Measurements from ENCODE around the gene NFIB. TPM values are rescaled to one million over a fixed set of nuclear protein-coding genes. Genes with fewer than 3 reads are reported as not detected.

NFIB gene
- total and polyA plus RNA-seq, 2 of the 4 experiments (the other 2 are of a cell fraction) = 1.4 to 2.0 TPM

GRCh38 chr9:14243514-14244042 lies 70.4 kb downstream of the NFIB start:
- Histone ChIP-seq H2BK15ac (ENCODE audit: low read depth, low read length) (no peak overlapping the region), H2BK5ac (ENCODE audit: low read depth, low read length, poor library complexity, severe bottlenecking) (no peak overlapping the region), H2AK9ac (replicated peaks; ENCODE audit: low read depth, low read length, poor library complexity) (no peak overlapping the region), H2AFZ (replicated peaks; ENCODE audit: low read length, poor library complexity) (no peak overlapping the region), H3K9me1 (ENCODE audit: insufficient read depth, low read length) (no peaks in the 10 kb centered on the region), H3K14ac (replicated peaks; ENCODE audit: low read depth, low read length) (no peak overlapping the region), H3K4me2 (ENCODE audit: low read depth, low read length) (no peak overlapping the region), H3K79me1 (ENCODE audit: low read depth in 1 of 2, low read length in 2 of 2) (no peaks in the 10 kb centered on the region), H2BK20ac (ENCODE audit: low read depth, low read length) (no peak overlapping the region), H3K4me3 (ENCODE audit: insufficient read depth, low read depth, low read length) (no peak overlapping the region), H4K20me1 (ENCODE audit: insufficient read depth, low read length) (no peaks in the 10 kb centered on the region), H3K27ac (ENCODE audit: insufficient read depth, low read length) (no peak overlapping the region), H3K4me1 (ENCODE audit: control insufficient read depth, insufficient read depth, low read length) (peaks cover 4% of the 10 kb centered on the region; the same call in 1 of the 2 replicates), H4K91ac (ENCODE audit: insufficient read depth, low read depth, low read length) (no peak overlapping the region), H2AK5ac (ENCODE audit: low read depth, low read length) (no peak overlapping the region), H3K9ac (ENCODE audit: low read depth, low read length) (no peak overlapping the region), H4K8ac (ENCODE audit: low read depth in 2 of 2, low read length in 2 of 2) (no peak overlapping the region), H4K5ac (ENCODE audit: low read depth, low read length) (no peak overlapping the region), H3K56ac (ENCODE audit: extremely low read depth, insufficient read depth, low read length) (no peak overlapping the region), H3K18ac (ENCODE audit: low read depth, low read length) (no peak overlapping the region), H3K36me3 (ENCODE audit: control insufficient read depth, insufficient read depth, low read length) (no peaks in the 10 kb centered on the region), H3K27me3 (ENCODE audit: control insufficient read depth, insufficient read depth, low read length) (peaks cover 3% of the 10 kb centered on the region), H3K4ac (ENCODE audit: low read depth, low read length) (no peak overlapping the region), H2BK120ac (ENCODE audit: low read depth, low read length) (no peak overlapping the region), H3K9me3 (ENCODE audit: control insufficient read depth, insufficient read depth, low read length) (no peaks in the 10 kb centered on the region), H3K23ac (ENCODE audit: low read depth, low read length) (no peak overlapping the region)
- DNase-seq = peak; percentile 12
- intact Hi-C loops (cut with micrococcal nuclease) = no loop called here
- no CpG with 5 or more reads among the region's 5 CpGs for WGBS, 2 experiments (ENCODE audit: extremely low coverage in 2 of 2, insufficient read length in 1 of 2)
- TF ChIP-seq RFX5 (IDR thresholded peaks at IDR 0.05; ENCODE audit: low read depth, low read length) (no peak), BHLHE40 (IDR thresholded peaks at IDR 0.05; ENCODE audit: low read depth, low read length) (no peak), NFE2L2 (IDR thresholded peaks at IDR 0.05; ENCODE audit: low read depth, low read length) (no peak), SMC3 (IDR thresholded peaks at IDR 0.05; ENCODE audit: low read depth, low read length) (no peak), CEBPB (IDR thresholded peaks at IDR 0.05; ENCODE audit: low read depth, low read length) (no peak), POLR2A (IDR thresholded peaks at IDR 0.05; ENCODE audit: low read depth, low read length) (no peak), RCOR1 (IDR thresholded peaks at IDR 0.05; ENCODE audit: insufficient replicate concordance, low read length) (no peak), MAFK (IDR thresholded peaks at IDR 0.05; ENCODE audit: low read depth, low read length) (no peak)
- TF ChIP-seq, protein P1, sequence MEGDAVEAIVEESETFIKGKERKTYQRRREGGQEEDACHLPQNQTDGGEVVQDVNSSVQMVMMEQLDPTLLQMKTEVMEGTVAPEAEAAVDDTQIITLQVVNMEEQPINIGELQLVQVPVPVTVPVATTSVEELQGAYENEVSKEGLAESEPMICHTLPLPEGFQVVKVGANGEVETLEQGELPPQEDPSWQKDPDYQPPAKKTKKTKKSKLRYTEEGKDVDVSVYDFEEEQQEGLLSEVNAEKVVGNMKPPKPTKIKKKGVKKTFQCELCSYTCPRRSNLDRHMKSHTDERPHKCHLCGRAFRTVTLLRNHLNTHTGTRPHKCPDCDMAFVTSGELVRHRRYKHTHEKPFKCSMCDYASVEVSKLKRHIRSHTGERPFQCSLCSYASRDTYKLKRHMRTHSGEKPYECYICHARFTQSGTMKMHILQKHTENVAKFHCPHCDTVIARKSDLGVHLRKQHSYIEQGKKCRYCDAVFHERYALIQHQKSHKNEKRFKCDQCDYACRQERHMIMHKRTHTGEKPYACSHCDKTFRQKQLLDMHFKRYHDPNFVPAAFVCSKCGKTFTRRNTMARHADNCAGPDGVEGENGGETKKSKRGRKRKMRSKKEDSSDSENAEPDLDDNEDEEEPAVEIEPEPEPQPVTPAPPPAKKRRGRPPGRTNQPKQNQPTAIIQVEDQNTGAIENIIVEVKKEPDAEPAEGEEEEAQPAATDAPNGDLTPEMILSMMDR (conservative IDR thresholded peaks at IDR 0.05; ENCODE audit: low read depth, low read length) = no peak
- TF ChIP-seq, protein P2, sequence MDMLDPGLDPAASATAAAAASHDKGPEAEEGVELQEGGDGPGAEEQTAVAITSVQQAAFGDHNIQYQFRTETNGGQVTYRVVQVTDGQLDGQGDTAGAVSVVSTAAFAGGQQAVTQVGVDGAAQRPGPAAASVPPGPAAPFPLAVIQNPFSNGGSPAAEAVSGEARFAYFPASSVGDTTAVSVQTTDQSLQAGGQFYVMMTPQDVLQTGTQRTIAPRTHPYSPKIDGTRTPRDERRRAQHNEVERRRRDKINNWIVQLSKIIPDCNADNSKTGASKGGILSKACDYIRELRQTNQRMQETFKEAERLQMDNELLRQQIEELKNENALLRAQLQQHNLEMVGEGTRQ (IDR thresholded peaks at IDR 0.05; ENCODE audit: low read depth, low read length) = no peak
- ChIA-PET CTCF (no interaction called here), POLR2A (ENCODE audit: unreplicated experiment) (no interaction called here)
- in situ Hi-C loops (cut with MboI; ENCODE audit: low sequenced_read_pairs) = no loop called here
- no TSS peak for BruUV-seq (replicated peaks)
- dilution Hi-C loops (cut with HindIII; ENCODE audit: low sequenced_read_pairs, unreplicated experiment) = no loop called here
- ATAC-seq (ENCODE audit: low read depth) = no peak
